Neural cell (in vitro differentiated cells): ENCODE results near the gene PIK3R6. TPM values are rescaled to one million over a fixed set of nuclear protein-coding genes. Genes with fewer than 3 reads are reported as not detected.

Source experiments
- H2AFZ ChIP-seq: fragments of 200-600, 300-800 bp; sonication (generic), shearing (Covaris generic); 2 replicates; pipeline ENCODE4 v1.6.0; 2014; ENCODE audit warnings: low read depth, mild to moderate bottlenecking, antibody characterized with exemption, low read length, moderate library complexity
- H3F3A ChIP-seq: fragments of 200-600 bp; shearing (Covaris generic); 2 replicates; pipeline ENCODE4 v1.6.1; 2016; ENCODE audit warnings: mild to moderate bottlenecking, moderate library complexity, mixed read lengths, antibody characterized with exemption, low read length; ENCODE audit not compliant: insufficient read depth, poor library complexity, severe bottlenecking
- H3K27ac ChIP-seq: fragments of 200-600, 300-800 bp; sonication (generic), shearing (Covaris generic); 2 replicates; pipeline ENCODE4 v1.5.1; 2014; ENCODE audit warnings: mild to moderate bottlenecking, low read length, moderate library complexity
- H3K27me3 ChIP-seq: fragments of 300-800, 200-600 bp; sonication (generic), shearing (Covaris generic); 2 replicates; pipeline ENCODE4 v1.6.0; 2014; ENCODE audit warnings: mild to moderate bottlenecking, low read depth, low read length, moderate library complexity; ENCODE audit not compliant: insufficient read depth
- H3K36me3 ChIP-seq: fragments of 300-800, 200-600 bp; sonication (generic), shearing (Covaris generic); 2 replicates; pipeline ENCODE4 v1.5.1; 2014; ENCODE audit warnings: mild to moderate bottlenecking, antibody characterized with exemption, low read length, moderate library complexity; ENCODE audit not compliant: insufficient read depth
- H3K4me2 ChIP-seq: fragments of 300-800, 200-600 bp; sonication (generic), shearing (Covaris generic); 2 replicates; pipeline ENCODE4 v1.6.0; 2014; ENCODE audit warnings: mild to moderate bottlenecking, low read length
- H3K4me3 ChIP-seq: fragments of 300-800, 200-600 bp; sonication (generic), shearing (Covaris generic); 2 replicates; pipeline ENCODE4 v1.5.1; 2014; ENCODE audit warnings: mild to moderate bottlenecking, low read length, moderate library complexity
- H3K79me2 ChIP-seq: fragments of 200-600 bp; shearing (Covaris generic); replicated peaks from 2 replicates; pipeline ENCODE4 v1.6.0; 2014; ENCODE audit warnings: mild to moderate bottlenecking, low read length, moderate library complexity; ENCODE audit not compliant: insufficient read depth
- H3K9ac ChIP-seq: fragments of 300-800, 200-600 bp; sonication (generic), shearing (Covaris generic); 2 replicates; pipeline ENCODE4 v1.6.1; 2016; ENCODE audit warnings: mild to moderate bottlenecking, low read length, mixed read lengths
- H3K9me2 ChIP-seq: fragments of 200-600 bp; shearing (Covaris generic); 2 replicates; pipeline ENCODE4 v1.6.1; 2016; ENCODE audit warnings: mild to moderate bottlenecking, low read length, mixed read lengths; ENCODE audit not compliant: insufficient read depth
- H3K9me3 ChIP-seq: fragments of 200-600, 300-800 bp; sonication (generic), shearing (Covaris generic); 2 replicates; pipeline ENCODE4 v1.6.1; 2016; ENCODE audit warnings: mild to moderate bottlenecking, mixed run types, low read length, moderate library complexity, mixed read lengths
- H4K20me1 ChIP-seq: fragments of 200-600 bp; shearing (Covaris generic); 2 replicates; pipeline ENCODE4 v1.6.1; 2016; ENCODE audit warnings: mild to moderate bottlenecking, mixed run types; ENCODE audit not compliant: insufficient read depth
- CTCF ChIP-seq: fragments of 450-650 bp; IDR thresholded peaks from 2 replicates; pipeline ENCODE4 v1.5.1; 2014; ENCODE audit warnings: antibody characterized with exemption, mild to moderate bottlenecking, moderate library complexity; ENCODE audit not compliant: poor library complexity, severe bottlenecking
- EP300 ChIP-seq: fragments of 450-650 bp; conservative IDR thresholded peaks from 2 replicates; pipeline ENCODE4 v1.6.1; 2014; ENCODE audit warnings: antibody characterized with exemption, mild to moderate bottlenecking, moderate library complexity; ENCODE audit not compliant: poor library complexity, severe bottlenecking
- EZH2 ChIP-seq: fragments of 200-600, 300-800 bp; shearing (Covaris generic), sonication (generic); IDR thresholded peaks from 2 replicates; pipeline ENCODE4 v1.6.1; 2014; ENCODE audit warnings: antibody characterized with exemption, low read length, borderline replicate concordance, mild to moderate bottlenecking; ENCODE audit not compliant: insufficient read depth, poor library complexity, severe bottlenecking
- MXI1 ChIP-seq: fragments of 450-650 bp; conservative IDR thresholded peaks from 2 replicates; pipeline ENCODE4 v1.6.1; 2014; ENCODE audit warnings: antibody characterized with exemption, mild to moderate bottlenecking; ENCODE audit not compliant: poor library complexity, severe bottlenecking
- POLR2AphosphoS5 ChIP-seq: IDR thresholded peaks from 2 replicates; pipeline ENCODE4 v1.6.1; 2012
- RAD21 ChIP-seq: fragments of 450-650 bp; conservative IDR thresholded peaks from 2 replicates; pipeline ENCODE4 v1.6.1; 2014; ENCODE audit warnings: antibody characterized with exemption, mild to moderate bottlenecking, moderate library complexity
- REST ChIP-seq: IDR thresholded peaks from 2 replicates; pipeline ENCODE4 v1.6.1; 2012; ENCODE audit warnings: borderline replicate concordance
- SMC3 ChIP-seq: fragments of 450-650 bp; conservative IDR thresholded peaks from 2 replicates; pipeline ENCODE4 v1.6.1; 2014; ENCODE audit warnings: antibody characterized with exemption, mild to moderate bottlenecking, moderate library complexity; ENCODE audit not compliant: poor library complexity
- TAF1 ChIP-seq: IDR thresholded peaks from 2 replicates; pipeline ENCODE4 v1.6.1; 2012; ENCODE audit warnings: low read depth
- polyA plus RNA-seq: library from polyadenylated mRNA; depleted of rRNA; stranded (reverse); fragments of >200 nt; gene quantifications from 2 replicates; pipeline ENCODE4 v1.2.3, GENCODE V29; 2014

PIK3R6 gene
- polyA plus RNA-seq, 1 donor from 2014 or later = not detected

- TF ChIP-seq POLR2AphosphoS5 = no peak
- TF ChIP-seq TAF1 = no peak
- TF ChIP-seq RAD21 = no peak
- no peak for TF ChIP-seq MXI1
- TF ChIP-seq REST = no peak
- no peak for TF ChIP-seq EP300
- TF ChIP-seq CTCF = no peak
- no peak for TF ChIP-seq SMC3
- no peak for TF ChIP-seq EZH2
- no peak overlapping the region for H3K4me3 ChIP-seq
- H3K4me2 ChIP-seq = no peak overlapping the region
- no peaks in the 10 kb centered on the region for H3K27me3 ChIP-seq
- H3K9ac ChIP-seq = no peak overlapping the region
- H2AFZ ChIP-seq = no peak overlapping the region
- H4K20me1 ChIP-seq = no peaks in the 10 kb centered on the region
- H3F3A ChIP-seq = no peaks in the 10 kb centered on the region
- no peaks in the 10 kb centered on the region for H3K36me3 ChIP-seq
- H3K79me2 ChIP-seq = no peaks in the 10 kb centered on the region
- no peaks in the 10 kb centered on the region for H3K9me2 ChIP-seq
- no peak overlapping the region for H3K27ac ChIP-seq
- no peaks in the 10 kb centered on the region for H3K9me3 ChIP-seq
Observed at GRCh38 chr17:8754890-8755289, 112.6 kb downstream of the PIK3R6 start.

GRCh38 chr17:8753976-8754440 lies 113.5 kb downstream of the PIK3R6 start:
- Histone ChIP-seq H3K27ac (no peak overlapping the region), H3K9ac (no peak overlapping the region), H3K4me3 (no peak overlapping the region), H4K20me1 (no peaks in the 10 kb centered on the region), H3K27me3 (no peaks in the 10 kb centered on the region), H3K9me3 (no peaks in the 10 kb centered on the region), H3K4me2 (no peak overlapping the region), H3K9me2 (no peaks in the 10 kb centered on the region), H3F3A (no peaks in the 10 kb centered on the region), H2AFZ (no peak overlapping the region), H3K79me2 (no peaks in the 10 kb centered on the region), H3K36me3 (no peaks in the 10 kb centered on the region)
- no peak for TF ChIP-seq MXI1
- TF ChIP-seq RAD21 = no peak
- no peak for TF ChIP-seq EZH2
- no peak for TF ChIP-seq POLR2AphosphoS5
